ENCODE data around the gene EVX1. TPM values are rescaled to one million over a fixed set of nuclear protein-coding genes. Genes with fewer than 3 reads are reported as not detected.
A peak's percentile ranks its signal among the peaks of the same experiment; 100 is the strongest.

Gene EVX1
- total RNA-seq, 2 experiments from 2014 or later = not detected

- ATAC-seq (ENCODE audit: low read depth) (no peak), DNase-seq (no peak)
- H3K27me3 Mint-ChIP-seq = peaks cover 86% of the 10 kb centered on the region
- H3K4me1 Mint-ChIP-seq = peaks cover 5% of the 10 kb centered on the region
- no peak overlapping the region for H3K27ac Mint-ChIP-seq
- no peak overlapping the region for H3K4me3 Mint-ChIP-seq
- no peaks in the 10 kb centered on the region for H3K36me3 Mint-ChIP-seq
- POLR2A ChIA-PET = no interaction called here
- no peaks in the 10 kb centered on the region for H3K9me3 Mint-ChIP-seq
These were observed 30.8 kb upstream of the EVX1 start for GRCh38 chr7:27211764-27212204.

GRCh38 chr7:27212497-27213432 lies 29.8 kb upstream of the EVX1 start:
- Mint-ChIP-seq H3K4me3 (peak overlapping the region; percentile 28), H3K27ac (no peak overlapping the region)

DNA sequence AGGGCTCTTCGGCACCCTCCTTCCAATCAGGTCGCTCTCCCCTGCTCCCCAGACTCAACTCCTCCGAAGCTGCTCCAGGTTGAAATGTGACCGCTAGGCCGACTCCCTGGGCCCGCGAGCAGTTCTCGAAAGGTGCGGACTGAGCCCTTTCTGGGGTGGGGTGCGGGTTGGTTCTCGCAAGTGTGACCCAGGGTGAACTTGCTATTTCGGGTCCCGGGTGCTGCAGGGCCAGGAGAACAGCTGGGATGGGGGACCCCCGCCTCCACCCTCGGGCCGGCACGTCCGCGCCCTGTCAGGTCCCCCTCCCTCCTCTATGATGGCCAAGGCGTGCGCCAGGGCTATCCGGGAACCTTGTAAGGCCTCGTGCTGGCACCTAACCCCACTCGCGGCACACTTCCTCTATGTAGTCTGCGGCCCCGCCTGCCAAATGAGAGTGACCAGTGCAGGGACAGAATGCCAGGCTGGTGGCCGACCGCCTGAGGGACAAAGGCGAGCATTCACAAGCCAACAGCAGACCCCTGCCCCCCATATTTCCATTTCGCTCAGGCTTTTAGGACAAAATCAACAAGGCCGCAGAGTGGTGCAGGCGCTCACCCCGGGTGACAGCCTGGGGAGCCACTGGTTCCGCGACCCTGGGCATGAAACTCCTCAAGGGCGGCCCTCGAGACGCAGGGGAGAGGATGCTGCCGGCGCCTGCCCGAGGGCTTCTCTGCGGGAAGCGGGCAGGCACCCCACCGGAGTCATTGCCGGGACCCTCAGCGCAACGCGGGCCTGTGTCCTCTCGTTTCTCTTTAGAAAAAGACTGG lies 29.0 kb upstream of the EVX1 start:
- POLR2A ChIA-PET = no interaction called here
- H3K27ac Mint-ChIP-seq = no peak overlapping the region
- DNase-seq (no peak), ATAC-seq (ENCODE audit: low read depth) (no peak)
- H3K4me3 Mint-ChIP-seq = no peak overlapping the region
- peaks cover 5% of the 10 kb centered on the region for H3K4me1 Mint-ChIP-seq
- no peaks in the 10 kb centered on the region for H3K36me3 Mint-ChIP-seq
- H3K9me3 Mint-ChIP-seq = no peaks in the 10 kb centered on the region
- H3K27me3 Mint-ChIP-seq = peaks cover 84% of the 10 kb centered on the region

More at GRCh38 chr7:27212497-27213432, 29.8 kb upstream of the EVX1 start:
- DNase-seq = peak; percentile 29
- no peak for ATAC-seq (ENCODE audit: low read depth)
- H3K36me3 Mint-ChIP-seq = no peaks in the 10 kb centered on the region
- no peaks in the 10 kb centered on the region for H3K9me3 Mint-ChIP-seq
- peaks cover 85% of the 10 kb centered on the region for H3K27me3 Mint-ChIP-seq
- peaks cover 5% of the 10 kb centered on the region for H3K4me1 Mint-ChIP-seq
- POLR2A ChIA-PET = no interaction called here

- POLR2A ChIA-PET = no interaction called here
- DNase-seq = no peak
- no peak overlapping the region for H3K4me3 Mint-ChIP-seq
- no peaks in the 10 kb centered on the region for H3K9me3 Mint-ChIP-seq
- H3K4me1 Mint-ChIP-seq = peaks cover 5% of the 10 kb centered on the region
- ATAC-seq (ENCODE audit: low read depth) = no peak
- no peaks in the 10 kb centered on the region for H3K36me3 Mint-ChIP-seq
- H3K27me3 Mint-ChIP-seq = peaks cover 84% of the 10 kb centered on the region
- no peak overlapping the region for H3K27ac Mint-ChIP-seq
These were observed 28.2 kb upstream of the EVX1 start for GRCh38 chr7:27214239-27214950.

GRCh38 chr7:27215356-27215755 lies 27.2 kb upstream of the EVX1 start:
- ATAC-seq (ENCODE audit: low read depth) = no peak
- H3K27me3 Mint-ChIP-seq = peaks cover 84% of the 10 kb centered on the region
- no peaks in the 10 kb centered on the region for H3K36me3 Mint-ChIP-seq
- peaks cover 8% of the 10 kb centered on the region for H3K4me1 Mint-ChIP-seq
- DNase-seq = no peak
- H3K27ac Mint-ChIP-seq = no peak overlapping the region
- H3K9me3 Mint-ChIP-seq = no peaks in the 10 kb centered on the region
- H3K4me3 Mint-ChIP-seq = no peak overlapping the region
- POLR2A ChIA-PET = no interaction called here

GRCh38 chr7:27217951-27218350 lies 24.7 kb upstream of the EVX1 start:
- Mint-ChIP-seq H3K27ac (no peak overlapping the region), H3K9me3 (no peaks in the 10 kb centered on the region), H3K27me3 (peaks cover 82% of the 10 kb centered on the region), H3K36me3 (no peaks in the 10 kb centered on the region), H3K4me3 (no peak overlapping the region), H3K4me1 (peaks cover 4% of the 10 kb centered on the region)
- no peak for DNase-seq
- ATAC-seq (ENCODE audit: low read depth) = no peak
- POLR2A ChIA-PET = interaction anchor here (0.7 kb wide), 1 partner anchor 333 kb away, joined by 3 read pairs; no protein-coding TSS in a partner anchor

DNA sequence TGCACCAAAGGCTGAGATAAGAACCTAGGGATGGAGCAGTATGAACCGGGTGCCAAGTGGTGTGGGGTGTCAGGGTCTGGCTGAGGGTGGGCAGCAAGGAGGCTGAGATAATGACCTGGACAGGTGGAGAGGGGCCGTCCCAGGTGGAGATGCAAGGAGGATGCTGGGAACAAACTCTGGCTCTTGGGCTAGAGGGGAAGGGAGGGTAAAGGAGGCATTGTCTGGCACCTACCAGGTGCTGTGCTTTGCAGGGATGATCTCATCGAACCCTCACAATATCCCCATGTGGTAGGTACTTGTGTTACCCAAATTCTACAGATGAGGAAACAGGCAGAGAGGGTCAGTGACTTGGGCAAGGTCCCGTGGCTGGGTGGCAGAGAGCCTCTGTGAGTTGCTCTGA lies 22.8 kb upstream of the EVX1 start:
- Mint-ChIP-seq H3K27me3 (peaks cover 81% of the 10 kb centered on the region), H3K4me3 (peak overlapping the region; percentile 3), H3K27ac (no peak overlapping the region), H3K9me3 (no peaks in the 10 kb centered on the region), H3K36me3 (no peaks in the 10 kb centered on the region), H3K4me1 (peaks cover 4% of the 10 kb centered on the region)
- no peak for ATAC-seq (ENCODE audit: low read depth)
- no peak for DNase-seq
- POLR2A ChIA-PET = no interaction called here

- H3K36me3 Mint-ChIP-seq = no peaks in the 10 kb centered on the region
- H3K27ac Mint-ChIP-seq = no peak overlapping the region
- DNase-seq (no peak), ATAC-seq (ENCODE audit: low read depth) (no peak)
- POLR2A ChIA-PET = no interaction called here
- peaks cover 81% of the 10 kb centered on the region for H3K27me3 Mint-ChIP-seq
- peaks cover 6% of the 10 kb centered on the region for H3K4me1 Mint-ChIP-seq
- H3K9me3 Mint-ChIP-seq = no peaks in the 10 kb centered on the region
- H3K4me3 Mint-ChIP-seq = no peak overlapping the region
These were observed 22.1 kb upstream of the EVX1 start for GRCh38 chr7:27220440-27220955.

GRCh38 chr7:27221201-27221797 lies 21.3 kb upstream of the EVX1 start:
- ATAC-seq (ENCODE audit: low read depth) (no peak), DNase-seq (no peak)
- no peaks in the 10 kb centered on the region for H3K36me3 Mint-ChIP-seq
- POLR2A ChIA-PET = no interaction called here
- no peak overlapping the region for H3K4me3 Mint-ChIP-seq
- H3K27me3 Mint-ChIP-seq = peaks cover 85% of the 10 kb centered on the region
- peaks cover 6% of the 10 kb centered on the region for H3K4me1 Mint-ChIP-seq
- no peaks in the 10 kb centered on the region for H3K9me3 Mint-ChIP-seq
- no peak overlapping the region for H3K27ac Mint-ChIP-seq

DNA sequence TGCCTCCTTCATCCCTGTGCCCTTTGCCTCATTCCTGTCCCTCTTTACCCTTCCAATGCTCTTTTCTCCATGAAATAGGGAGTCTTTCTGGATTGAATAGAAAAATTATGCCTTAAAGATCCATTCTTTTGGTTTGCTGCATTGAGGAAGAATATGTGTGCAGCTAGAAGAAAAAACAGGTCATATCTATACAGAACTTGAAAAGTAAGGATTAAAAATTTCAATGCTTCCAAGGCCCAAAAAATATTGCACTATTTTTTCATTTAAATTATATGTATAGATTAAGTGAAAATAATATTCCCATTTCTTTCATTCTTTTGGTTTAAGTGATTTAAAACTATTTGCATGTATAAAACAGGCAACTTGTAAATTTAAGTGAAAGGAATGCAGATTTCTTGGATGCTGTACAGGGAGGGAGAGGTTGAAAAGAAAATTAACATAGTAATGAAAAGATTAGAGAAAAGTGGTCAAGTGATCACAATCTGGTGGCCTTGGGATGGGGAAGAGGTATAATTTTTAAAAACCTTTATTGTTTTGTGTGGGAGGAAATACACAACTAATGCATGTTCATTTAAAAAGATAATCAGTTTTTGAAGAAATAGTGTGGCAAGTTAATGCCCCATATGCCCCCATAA lies 18.5 kb upstream of the EVX1 start:
- DNase-seq (no peak), ATAC-seq (ENCODE audit: low read depth) (no peak)
- Mint-ChIP-seq H3K27ac (no peak overlapping the region), H3K4me1 (peaks cover 6% of the 10 kb centered on the region), H3K27me3 (peaks cover 84% of the 10 kb centered on the region), H3K9me3 (no peaks in the 10 kb centered on the region), H3K4me3 (no peak overlapping the region), H3K36me3 (no peaks in the 10 kb centered on the region)
- POLR2A ChIA-PET = no interaction called here

GRCh38 chr7:27224983-27225934 lies 17.3 kb upstream of the EVX1 start:
- H3K27me3 Mint-ChIP-seq = peaks cover 78% of the 10 kb centered on the region
- no peaks in the 10 kb centered on the region for H3K9me3 Mint-ChIP-seq
- H3K27ac Mint-ChIP-seq = no peak overlapping the region
- POLR2A ChIA-PET = no interaction called here
- DNase-seq = no peak
- no peak for ATAC-seq (ENCODE audit: low read depth)
- peaks cover 2% of the 10 kb centered on the region for H3K4me1 Mint-ChIP-seq
- no peak overlapping the region for H3K4me3 Mint-ChIP-seq
- no peaks in the 10 kb centered on the region for H3K36me3 Mint-ChIP-seq

DNA sequence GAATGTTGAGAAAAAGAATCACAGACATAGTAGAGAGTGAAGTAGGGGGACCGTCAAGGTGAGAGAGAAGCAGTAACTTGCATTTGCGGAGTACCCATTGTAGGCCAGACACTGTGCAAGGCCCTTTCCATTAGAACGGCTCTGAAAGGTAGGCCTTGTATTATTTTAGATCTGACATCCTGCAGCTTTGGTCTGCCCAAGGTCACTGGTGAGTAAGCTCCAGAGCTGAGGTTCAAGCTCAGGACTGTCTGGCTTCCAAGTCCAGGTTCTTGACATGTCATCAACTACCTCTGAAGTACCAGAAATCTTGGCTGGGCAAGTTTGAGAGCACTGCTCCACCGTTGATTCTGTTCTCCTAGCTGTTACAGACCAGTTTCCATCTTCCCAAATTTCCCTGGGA lies 13.2 kb upstream of the EVX1 start:
- Mint-ChIP-seq H3K27me3 (peaks cover 58% of the 10 kb centered on the region), H3K4me3 (no peak overlapping the region), H3K9me3 (no peaks in the 10 kb centered on the region), H3K36me3 (no peaks in the 10 kb centered on the region), H3K27ac (no peak overlapping the region), H3K4me1 (peaks cover 2% of the 10 kb centered on the region)
- ATAC-seq (ENCODE audit: low read depth) (no peak), DNase-seq (no peak)
- POLR2A ChIA-PET = no interaction called here
